Mesendoderm (in vitro differentiated cells): ENCODE measurements around the gene CEBPA.
A peak's percentile ranks its signal among the peaks of the same experiment; 100 is the strongest.

Experiments
- DNase-seq: peaks from one replicate; pipeline ENCODE4 v3.0.0; 2013
- H2AK5ac ChIP-seq: 2 replicates; pipeline ENCODE4 v1.6.1; 2013; ENCODE audit warnings: low read length, inconsistent platforms
- H2BK120ac ChIP-seq: 2 replicates; pipeline ENCODE4 v1.6.1; 2013; ENCODE audit warnings: low read depth, mild to moderate bottlenecking, low read length, moderate library complexity, mixed read lengths
- H2BK15ac ChIP-seq: replicated peaks from 2 replicates; pipeline ENCODE4 v1.6.1; 2013; ENCODE audit warnings: low read depth, mild to moderate bottlenecking, moderate library complexity
- H2BK5ac ChIP-seq: 2 replicates; pipeline ENCODE4 v1.6.1; 2013; ENCODE audit warnings: low read length, inconsistent platforms
- H3K18ac ChIP-seq: 2 replicates; pipeline ENCODE4 v1.6.1; 2013; ENCODE audit warnings: mild to moderate bottlenecking, low read length, mixed read lengths
- H3K23ac ChIP-seq: one replicate; pipeline ENCODE4 v1.6.1; 2013; ENCODE audit warnings: low read length
- H3K27ac ChIP-seq: 2 replicates; pipeline ENCODE4 v1.5.1; 2013; ENCODE audit warnings: low read depth, mild to moderate bottlenecking, inconsistent platforms, low read length, moderate library complexity
- H3K27me3 ChIP-seq: 2 replicates; pipeline ENCODE4 v1.6.1; 2013; ENCODE audit warnings: low read length, control low read depth, mild to moderate bottlenecking, inconsistent platforms; ENCODE audit not compliant: insufficient read depth, poor library complexity
- H3K36me3 ChIP-seq: 2 replicates; pipeline ENCODE4 v1.6.1; 2013; ENCODE audit warnings: low read length, inconsistent platforms; ENCODE audit not compliant: control insufficient read depth, insufficient read depth
- H3K4ac ChIP-seq: one replicate; pipeline ENCODE4 v1.6.1; 2013; ENCODE audit warnings: low read depth, mild to moderate bottlenecking, low read length, moderate library complexity
- H3K4me1 ChIP-seq: 2 replicates; pipeline ENCODE4 v1.6.1; 2013; ENCODE audit warnings: low read depth, low read length, inconsistent platforms; ENCODE audit not compliant: control insufficient read depth
- H3K4me2 ChIP-seq: 2 replicates; pipeline ENCODE4 v1.6.1; 2013; ENCODE audit warnings: low read length
- H3K4me3 ChIP-seq: 2 replicates; pipeline ENCODE4 v1.5.1; 2013; ENCODE audit warnings: mild to moderate bottlenecking, low read length
- H3K56ac ChIP-seq: one replicate; pipeline ENCODE4 v1.6.1; 2013; ENCODE audit warnings: low read length
- H3K79me1 ChIP-seq: 2 replicates; pipeline ENCODE4 v1.6.1; 2013; ENCODE audit warnings: low read length, inconsistent platforms
- H3K79me2 ChIP-seq: 2 replicates; pipeline ENCODE4 v1.6.1; 2013; ENCODE audit warnings: mild to moderate bottlenecking, low read length; ENCODE audit not compliant: control insufficient read depth, insufficient read depth
- H3K9ac ChIP-seq: 2 replicates; pipeline ENCODE4 v1.6.1; 2013; ENCODE audit warnings: low read length, inconsistent platforms
- H4K5ac ChIP-seq: one replicate; pipeline ENCODE4 v1.6.1; 2013; ENCODE audit warnings: low read length
- H4K8ac ChIP-seq: one replicate; pipeline ENCODE4 v1.6.1; 2013; ENCODE audit warnings: low read depth, mild to moderate bottlenecking, control low read depth, low read length, moderate library complexity
- WGBS: extraction: QIAGEN DNeasy Blood & Tissue Kit; methylation state at CpG from one replicate; pipeline ENCODE4 v1.1.7; 2013; ENCODE audit warnings: low lambda C conversion rate, missing lambda C conversion rate; ENCODE audit not compliant: insufficient coverage; ENCODE audit errors: extremely low coverage; 5-methylcytosine and 5-hydroxymethylcytosine counted together

The CEBPA gene

DNA sequence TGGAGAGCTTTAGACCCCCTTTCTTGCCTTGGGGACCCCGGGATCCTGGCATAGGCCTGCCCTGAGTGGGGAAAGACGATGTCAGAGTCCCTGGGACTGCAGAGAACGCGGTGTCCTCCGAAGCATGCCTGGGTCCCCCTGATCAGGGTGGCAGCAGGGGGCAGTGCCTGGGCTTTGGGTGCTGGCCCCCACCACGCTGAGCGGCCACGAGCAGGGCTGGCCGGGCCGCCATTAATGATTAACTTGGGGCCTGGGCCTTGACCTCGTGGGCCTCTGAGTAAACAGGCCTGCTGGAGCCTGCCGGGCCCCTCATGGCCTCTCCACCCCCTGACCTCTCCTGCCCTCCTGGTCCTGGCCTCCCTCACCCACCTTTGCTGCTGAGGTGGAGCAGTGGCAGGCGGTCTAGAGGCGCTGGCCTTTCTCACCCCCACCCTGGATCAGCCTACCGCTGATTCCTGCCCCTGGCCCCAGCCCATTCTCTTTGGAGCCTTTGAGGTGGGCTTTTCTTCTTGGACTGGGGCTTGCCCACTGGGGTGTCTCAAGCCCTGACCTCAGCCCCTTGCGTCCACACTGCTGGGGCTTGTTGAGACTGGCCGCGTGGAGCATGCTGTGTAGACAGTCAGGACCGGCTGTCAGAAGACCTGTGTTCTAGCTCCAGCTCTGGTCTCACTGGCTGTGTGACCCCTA lies 26.3 kb downstream of the CEBPA start:
- H3K23ac ChIP-seq, result no peak overlapping the region
- no peak overlapping the region for H3K56ac ChIP-seq
- H3K4ac ChIP-seq, result no peak overlapping the region
- H4K5ac ChIP-seq, result no peak overlapping the region
- no peaks in the 10 kb centered on the region for H3K27me3 ChIP-seq
- WGBS, result no CpG with 5 or more reads among the region's 19 CpGs
- H3K9ac ChIP-seq, result no peak overlapping the region
- H2AK5ac ChIP-seq, result no peak overlapping the region
- no peak overlapping the region for H3K4me2 ChIP-seq
- H2BK5ac ChIP-seq, result no peak overlapping the region
- no peak for DNase-seq
- H2BK15ac ChIP-seq, result no peak overlapping the region
- H3K4me1 ChIP-seq, result peaks cover 2% of the 10 kb centered on the region
- no peak overlapping the region for H3K27ac ChIP-seq
- no peak overlapping the region for H3K4me3 ChIP-seq
- no peak overlapping the region for H4K8ac ChIP-seq
- no peak overlapping the region for H2BK120ac ChIP-seq
- no peaks in the 10 kb centered on the region for H3K36me3 ChIP-seq
- H3K79me1 ChIP-seq, result no peaks in the 10 kb centered on the region
- no peaks in the 10 kb centered on the region for H3K79me2 ChIP-seq
- H3K18ac ChIP-seq, result no peak overlapping the region

DNA sequence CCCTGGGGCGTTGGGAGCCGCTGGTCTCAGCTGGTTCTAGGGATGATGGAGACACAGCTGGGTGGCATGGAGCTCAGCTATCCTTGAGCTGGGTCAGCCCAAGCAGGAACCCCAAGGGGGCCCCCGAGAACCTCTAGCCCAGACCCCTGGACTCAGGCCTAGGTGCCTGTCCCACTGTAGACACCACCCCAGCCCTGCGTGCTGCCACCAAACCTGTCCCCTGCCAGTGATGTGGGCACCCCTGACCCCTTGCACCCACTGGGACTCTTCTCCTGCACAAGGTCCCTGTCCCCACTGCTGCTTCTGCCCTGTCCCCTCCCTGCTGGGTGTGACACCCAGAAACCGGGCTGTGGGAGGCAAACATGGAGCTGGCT lies 26.8 kb downstream of the CEBPA start:
- no peaks in the 10 kb centered on the region for H3K79me1 ChIP-seq
- no peaks in the 10 kb centered on the region for H3K36me3 ChIP-seq
- no peaks in the 10 kb centered on the region for H3K79me2 ChIP-seq
- H2BK5ac ChIP-seq, result no peak overlapping the region
- no peak for DNase-seq
- H3K9ac ChIP-seq, result no peak overlapping the region
- no peak overlapping the region for H3K18ac ChIP-seq
- H3K4ac ChIP-seq, result no peak overlapping the region
- no peaks in the 10 kb centered on the region for H3K27me3 ChIP-seq
- no peak overlapping the region for H3K27ac ChIP-seq
- no peak overlapping the region for H3K56ac ChIP-seq
- no peak overlapping the region for H2BK120ac ChIP-seq
- WGBS, result no CpG with 5 or more reads among the region's 5 CpGs
- H2AK5ac ChIP-seq, result no peak overlapping the region
- no peak overlapping the region for H4K5ac ChIP-seq
- no peak overlapping the region for H2BK15ac ChIP-seq
- no peak overlapping the region for H3K4me2 ChIP-seq
- no peak overlapping the region for H4K8ac ChIP-seq
- H3K23ac ChIP-seq, result no peak overlapping the region
- peaks cover 2% of the 10 kb centered on the region for H3K4me1 ChIP-seq
- H3K4me3 ChIP-seq, result no peak overlapping the region

DNA sequence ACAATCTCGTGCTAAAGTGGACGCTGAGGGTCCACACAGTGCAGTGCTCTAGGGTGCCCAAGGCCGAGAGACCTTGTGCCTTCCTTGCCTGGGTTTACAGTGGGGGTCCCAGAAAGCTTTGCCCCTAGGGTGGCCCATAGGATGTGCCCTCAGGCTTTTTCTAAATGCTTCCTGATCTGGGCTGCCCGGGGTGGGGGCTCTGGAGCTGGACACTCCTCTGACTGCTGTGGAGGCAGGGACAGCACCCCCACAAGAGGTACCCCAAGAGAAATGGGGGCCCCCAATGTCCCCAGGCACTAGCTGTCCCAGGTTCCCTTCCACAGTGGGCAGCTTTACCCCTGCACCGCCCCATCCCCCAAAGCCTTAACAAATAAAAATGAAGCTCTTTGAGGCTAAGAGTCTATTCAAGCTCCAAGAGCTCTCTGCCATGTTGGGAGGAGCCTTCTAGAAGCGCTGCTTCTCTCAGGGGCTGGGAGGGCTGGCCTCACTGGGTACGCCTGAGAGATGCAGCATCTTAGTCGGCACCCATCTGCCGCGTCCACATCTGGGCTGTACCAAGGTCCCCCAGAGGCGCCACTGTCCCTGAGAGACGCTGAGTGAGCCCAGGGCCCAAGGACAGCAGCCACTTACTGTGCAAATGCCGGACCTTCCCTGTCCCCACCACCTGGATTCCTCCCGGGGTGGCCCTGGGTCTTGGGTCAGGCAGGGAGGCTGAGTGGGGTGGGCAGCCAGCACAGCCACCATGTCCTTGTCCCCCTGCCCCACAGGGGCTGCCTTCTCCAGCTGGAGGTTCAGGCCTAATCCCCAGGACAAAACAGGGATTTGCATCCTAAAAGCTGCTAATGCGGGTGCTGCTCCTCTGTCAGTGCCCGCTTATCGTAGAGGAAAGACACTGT lies 27.4 kb downstream of the CEBPA start:
- H3K4ac ChIP-seq, result no peak overlapping the region
- no peaks in the 10 kb centered on the region for H3K79me2 ChIP-seq
- no peak overlapping the region for H2AK5ac ChIP-seq
- DNase-seq, result no peak
- no peak overlapping the region for H3K27ac ChIP-seq
- peaks cover 2% of the 10 kb centered on the region for H3K4me1 ChIP-seq
- H3K36me3 ChIP-seq, result no peaks in the 10 kb centered on the region
- no peak overlapping the region for H2BK15ac ChIP-seq
- H3K9ac ChIP-seq, result no peak overlapping the region
- H4K5ac ChIP-seq, result no peak overlapping the region
- no peak overlapping the region for H4K8ac ChIP-seq
- H2BK120ac ChIP-seq, result no peak overlapping the region
- no peak overlapping the region for H3K18ac ChIP-seq
- no peak overlapping the region for H3K56ac ChIP-seq
- no peak overlapping the region for H3K4me2 ChIP-seq
- no peaks in the 10 kb centered on the region for H3K27me3 ChIP-seq
- H2BK5ac ChIP-seq, result no peak overlapping the region
- H3K79me1 ChIP-seq, result no peaks in the 10 kb centered on the region
- no peak overlapping the region for H3K23ac ChIP-seq
- no peak overlapping the region for H3K4me3 ChIP-seq
- no CpG with 5 or more reads among the region's 17 CpGs for WGBS

DNA sequence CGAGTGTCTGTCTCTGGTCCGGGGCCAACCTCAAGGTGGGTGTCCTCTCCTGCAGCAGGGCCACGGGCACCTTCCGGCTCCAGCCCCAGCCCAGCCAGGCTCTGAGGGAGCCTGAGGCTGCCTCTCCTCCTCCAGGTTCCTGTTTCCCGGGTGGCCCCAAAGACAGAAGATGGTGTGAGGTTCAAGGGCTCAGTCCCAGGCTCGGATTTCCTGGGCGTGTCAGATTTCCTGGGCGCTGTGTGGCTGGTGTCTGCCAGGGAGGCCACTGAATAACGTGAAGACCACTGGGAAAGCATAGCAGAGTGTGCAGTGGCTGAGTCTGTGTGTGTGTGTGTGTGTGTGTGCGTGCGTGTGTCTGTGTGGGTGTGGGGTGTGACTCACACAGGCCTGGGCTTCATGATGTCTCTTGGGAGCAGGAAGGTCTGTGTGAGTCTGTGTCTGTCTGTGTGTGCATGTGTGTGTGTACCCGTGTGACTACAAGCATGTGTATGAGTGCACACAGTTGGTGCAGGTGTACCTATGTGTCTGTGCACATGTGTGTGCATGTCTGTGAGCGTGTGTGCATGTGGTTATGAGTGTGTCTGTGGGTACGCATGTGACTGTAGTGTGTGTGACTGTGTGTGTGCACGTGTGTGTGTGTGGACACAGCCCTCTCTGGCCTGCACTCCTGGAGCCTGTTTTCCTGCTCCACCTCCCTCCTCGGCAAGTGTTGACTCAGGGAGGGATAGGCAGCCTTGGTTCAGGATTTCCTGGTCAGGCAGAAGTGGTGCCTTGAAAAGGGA lies 28.3 kb downstream of the CEBPA start:
- Histone ChIP-seq H3K36me3 (no peaks in the 10 kb centered on the region), H3K4me3 (no peak overlapping the region), H2BK120ac (no peak overlapping the region), H3K4ac (no peak overlapping the region), H3K56ac (no peak overlapping the region), H3K18ac (no peak overlapping the region), H3K23ac (no peak overlapping the region), H3K4me2 (no peak overlapping the region), H3K4me1 (peaks cover 2% of the 10 kb centered on the region), H4K8ac (no peak overlapping the region), H3K79me2 (no peaks in the 10 kb centered on the region), H4K5ac (no peak overlapping the region), H3K27me3 (no peaks in the 10 kb centered on the region), H3K9ac (no peak overlapping the region), H2BK15ac (no peak overlapping the region), H3K27ac (no peak overlapping the region), H3K79me1 (no peaks in the 10 kb centered on the region), H2AK5ac (no peak overlapping the region), H2BK5ac (no peak overlapping the region)
- no peak for DNase-seq
- WGBS, result no CpG with 5 or more reads among the region's 16 CpGs

DNA sequence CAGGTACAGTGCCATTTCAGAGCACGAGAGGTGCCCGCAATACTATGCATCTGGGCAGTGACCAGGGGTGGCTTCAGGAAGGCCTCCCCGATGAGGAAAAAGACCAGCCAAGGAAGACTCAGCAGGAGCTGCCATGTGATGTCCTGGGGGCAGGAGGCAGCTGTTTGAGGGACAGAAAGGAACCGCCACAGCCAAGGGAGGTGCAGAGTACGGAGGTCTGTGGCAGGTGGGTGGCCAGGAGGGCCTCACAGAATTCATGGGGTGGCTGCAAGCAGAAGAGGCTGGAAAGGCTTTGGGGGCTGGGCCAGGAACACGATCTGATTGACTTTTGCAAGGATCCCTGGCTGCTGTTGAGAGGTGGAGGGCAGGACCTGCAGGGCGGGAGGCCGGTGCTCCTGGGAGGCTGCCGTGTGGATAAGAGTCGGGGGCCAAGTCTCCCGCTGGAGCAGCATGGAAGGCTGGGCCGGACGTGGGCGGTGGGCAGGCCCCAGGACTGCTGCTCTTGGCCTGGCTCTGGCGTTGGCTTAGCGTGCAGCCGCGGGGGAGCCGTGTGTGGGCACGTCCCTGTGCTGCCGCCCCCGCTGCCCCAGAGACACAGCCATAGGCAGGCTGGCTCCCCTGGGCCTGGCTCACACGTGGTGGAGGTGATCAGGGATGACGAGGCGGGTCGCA lies 29.1 kb downstream of the CEBPA start:
- Histone ChIP-seq H2BK5ac (no peak overlapping the region), H3K18ac (no peak overlapping the region), H3K27ac (no peak overlapping the region), H3K56ac (peak overlapping the region; percentile 11), H4K8ac (no peak overlapping the region), H3K36me3 (no peaks in the 10 kb centered on the region), H3K4me1 (peaks cover 2% of the 10 kb centered on the region), H3K23ac (no peak overlapping the region), H4K5ac (no peak overlapping the region), H3K4me3 (no peak overlapping the region), H3K4ac (no peak overlapping the region), H2BK15ac (no peak overlapping the region), H3K27me3 (no peaks in the 10 kb centered on the region), H2BK120ac (no peak overlapping the region), H3K79me2 (no peaks in the 10 kb centered on the region), H3K79me1 (no peaks in the 10 kb centered on the region), H2AK5ac (no peak overlapping the region), H3K4me2 (no peak overlapping the region), H3K9ac (no peak overlapping the region)
- no CpG with 5 or more reads among the region's 26 CpGs for WGBS
- no peak for DNase-seq
